Astrocyte (in vitro differentiated cells and primary cell): Measurements from ENCODE around the gene MYO3B. TPM values are rescaled to one million over a fixed set of nuclear protein-coding genes. Genes with fewer than 3 reads are reported as not detected.

Experiments used
- DNase-seq: peaks from one replicate; pipeline ENCODE4 v3.0.0-alpha.2; 2010; ENCODE audit warnings: low read depth
- FAIRE-seq: peaks from 2 replicates; lab custom pipeline; 2011; peaks lifted over from hg19 to GRCh38; lab: Jason Lieb, UNC
- H2AFZ ChIP-seq: 2 replicates; pipeline ENCODE4 v1.6.0; 2012; ENCODE audit warnings: low read depth, low read length, inconsistent platforms
- H3K27ac ChIP-seq: 2 replicates; pipeline ENCODE4 v1.5.1; 2011; ENCODE audit warnings: low read depth, low read length, inconsistent platforms
- H3K27me3 ChIP-seq: 2 replicates; pipeline ENCODE4 v1.6.0; 2011; ENCODE audit warnings: low read length, inconsistent platforms; ENCODE audit not compliant: insufficient read depth
- H3K36me3 ChIP-seq: 2 replicates; pipeline ENCODE4 v1.5.1; 2011; ENCODE audit warnings: low read length, inconsistent platforms; ENCODE audit not compliant: insufficient read depth
- H3K4me1 ChIP-seq: 2 replicates; pipeline ENCODE4 v1.5.1; 2011; ENCODE audit warnings: low read length, inconsistent platforms; ENCODE audit not compliant: insufficient read depth
- H3K4me2 ChIP-seq: 2 replicates; pipeline ENCODE4 v1.6.0; 2012; ENCODE audit warnings: low read length, inconsistent platforms
- H3K4me3 ChIP-seq: 2 replicates; pipeline ENCODE4 v1.5.1; 2011; ENCODE audit warnings: low read depth, mild to moderate bottlenecking, low read length, inconsistent platforms; ENCODE audit not compliant: insufficient read depth
- H3K79me2 ChIP-seq: 2 replicates; pipeline ENCODE4 v1.6.0; 2012; ENCODE audit warnings: mild to moderate bottlenecking, low read length, inconsistent platforms; ENCODE audit not compliant: insufficient read depth
- H3K9ac ChIP-seq: 2 replicates; pipeline ENCODE4 v1.6.0; 2012; ENCODE audit warnings: mild to moderate bottlenecking, low read length, inconsistent platforms
- H3K9me3 ChIP-seq: 2 replicates; pipeline ENCODE4 v1.5.1; 2012; ENCODE audit warnings: low read depth, mild to moderate bottlenecking, low read length, inconsistent platforms; ENCODE audit not compliant: insufficient read depth
- H4K20me1 ChIP-seq: 2 replicates; pipeline ENCODE4 v1.6.0; 2012; ENCODE audit warnings: low read length, inconsistent platforms; ENCODE audit not compliant: insufficient read depth
- H3K27ac Mint-ChIP-seq: one replicate; pipeline ENCODE4 v1.8.0; 2021; ENCODE audit warnings: mild to moderate bottlenecking, mixed read lengths; ENCODE audit not compliant: unreplicated experiment
- H3K27me3 Mint-ChIP-seq: one replicate; pipeline ENCODE4 v1.8.0; 2021; ENCODE audit warnings: low read depth, mixed read lengths; ENCODE audit not compliant: unreplicated experiment
- H3K36me3 Mint-ChIP-seq: one replicate; pipeline ENCODE4 v1.8.0; 2021; ENCODE audit warnings: low read depth, mixed read lengths; ENCODE audit not compliant: unreplicated experiment
- H3K4me1 Mint-ChIP-seq: one replicate; pipeline ENCODE4 v1.8.0; 2021; ENCODE audit warnings: low read depth, mixed read lengths; ENCODE audit not compliant: unreplicated experiment
- H3K4me3 Mint-ChIP-seq: one replicate; pipeline ENCODE4 v1.8.0; 2021; ENCODE audit warnings: mild to moderate bottlenecking, moderate library complexity, mixed read lengths; ENCODE audit not compliant: unreplicated experiment
- H3K9me3 Mint-ChIP-seq: one replicate; pipeline ENCODE4 v1.8.0; 2021; ENCODE audit warnings: mild to moderate bottlenecking, mixed read lengths; ENCODE audit not compliant: unreplicated experiment
- CTCF ChIP-seq: IDR thresholded peaks from 2 replicates; pipeline ENCODE4 v1.5.1; 2011; ENCODE audit warnings: low read depth, mild to moderate bottlenecking, inconsistent platforms, low read length, moderate library complexity; ENCODE audit not compliant: insufficient read depth
- EZH2 ChIP-seq: IDR thresholded peaks from 2 replicates; pipeline ENCODE4 v1.6.1; 2012; ENCODE audit warnings: mild to moderate bottlenecking, low read length, inconsistent platforms; ENCODE audit not compliant: insufficient read depth
- total RNA-seq: library from RNA; stranded (reverse); gene quantifications from 2 replicates; pipeline ENCODE4 v1.2.1, GENCODE V29; 2021

The MYO3B gene
- total RNA-seq, 1 donor from 2014 or later, result not detected

- Histone ChIP-seq H3K4me2 (no peak overlapping the region), H3K4me3 (no peak overlapping the region), H3K4me1 (no peaks in the 10 kb centered on the region), H3K9ac (no peak overlapping the region), H4K20me1 (no peaks in the 10 kb centered on the region), H3K79me2 (no peaks in the 10 kb centered on the region), H3K27me3 (no peaks in the 10 kb centered on the region), H3K36me3 (no peaks in the 10 kb centered on the region), H2AFZ (no peak overlapping the region), H3K27ac (no peak overlapping the region), H3K9me3 (no peaks in the 10 kb centered on the region)
- H3K27ac Mint-ChIP-seq, result no peak overlapping the region
- peaks cover 2% of the 10 kb centered on the region for H3K4me1 Mint-ChIP-seq
- DNase-seq (no peak), FAIRE-seq (no peak)
- no peak overlapping the region for H3K4me3 Mint-ChIP-seq
- H3K9me3 Mint-ChIP-seq, result no peaks in the 10 kb centered on the region
- peaks cover 10% of the 10 kb centered on the region for H3K27me3 Mint-ChIP-seq
- TF ChIP-seq EZH2, result no peak
- TF ChIP-seq CTCF, result no peak
- no peaks in the 10 kb centered on the region for H3K36me3 Mint-ChIP-seq
These were observed 287.3 kb downstream of the MYO3B start for GRCh38 chr2:170465241-170465640.

GRCh38 chr2:170466632-170467031, 288.7 kb downstream of the MYO3B start:
- H3K9ac ChIP-seq, result no peak overlapping the region
- H3K4me2 ChIP-seq, result no peak overlapping the region
- H2AFZ ChIP-seq, result no peak overlapping the region
- no peaks in the 10 kb centered on the region for H3K79me2 ChIP-seq
- H3K36me3 Mint-ChIP-seq, result no peaks in the 10 kb centered on the region
- TF ChIP-seq EZH2 (no peak), CTCF (no peak)
- H4K20me1 ChIP-seq, result no peaks in the 10 kb centered on the region
- H3K4me1 Mint-ChIP-seq, result peaks cover 2% of the 10 kb centered on the region
- H3K27ac Mint-ChIP-seq, result no peak overlapping the region
- H3K27me3 Mint-ChIP-seq, result peaks cover 10% of the 10 kb centered on the region
- H3K9me3 ChIP-seq, result no peaks in the 10 kb centered on the region
- no peaks in the 10 kb centered on the region for H3K4me1 ChIP-seq
- FAIRE-seq (no peak), DNase-seq (no peak)
- H3K36me3 ChIP-seq, result no peaks in the 10 kb centered on the region
- H3K27ac ChIP-seq, result no peak overlapping the region
- H3K9me3 Mint-ChIP-seq, result no peaks in the 10 kb centered on the region
- no peak overlapping the region for H3K4me3 ChIP-seq
- H3K4me3 Mint-ChIP-seq, result no peak overlapping the region
- H3K27me3 ChIP-seq, result no peaks in the 10 kb centered on the region

GRCh38 chr2:170467568-170468422, 289.8 kb downstream of the MYO3B start:
- Mint-ChIP-seq H3K4me1 (peaks cover 2% of the 10 kb centered on the region), H3K27ac (peak overlapping the region; percentile 48)
- TF ChIP-seq CTCF (no peak), EZH2 (no peak)

More at GRCh38 chr2:170467568-170468422, 289.8 kb downstream of the MYO3B start:
- DNase-seq, result no peak
- no peak overlapping the region for H3K4me3 ChIP-seq
- no peaks in the 10 kb centered on the region for H3K9me3 Mint-ChIP-seq
- H2AFZ ChIP-seq, result no peak overlapping the region
- H3K4me2 ChIP-seq, result no peak overlapping the region
- H3K9ac ChIP-seq, result no peak overlapping the region
- H3K79me2 ChIP-seq, result no peaks in the 10 kb centered on the region
- H3K9me3 ChIP-seq, result no peaks in the 10 kb centered on the region
- no peak overlapping the region for H3K27ac ChIP-seq
- H3K4me3 Mint-ChIP-seq, result no peak overlapping the region
- no peak for FAIRE-seq
- H3K27me3 ChIP-seq, result no peaks in the 10 kb centered on the region
- peaks cover 7% of the 10 kb centered on the region for H3K27me3 Mint-ChIP-seq
- H3K36me3 Mint-ChIP-seq, result no peaks in the 10 kb centered on the region
- H3K4me1 ChIP-seq, result no peaks in the 10 kb centered on the region
- no peaks in the 10 kb centered on the region for H4K20me1 ChIP-seq
- H3K36me3 ChIP-seq, result no peaks in the 10 kb centered on the region
